ENCODE results near the gene ZNF521. TPM values are rescaled to one million over a fixed set of nuclear protein-coding genes. Genes with fewer than 3 reads are reported as not detected.

ZNF521 gene
- total and polyA plus RNA-seq, 2 donors (not counting 3 experiments of a cell fraction or from before 2014, with no cell fraction given) = 111 to 168 TPM

DNA sequence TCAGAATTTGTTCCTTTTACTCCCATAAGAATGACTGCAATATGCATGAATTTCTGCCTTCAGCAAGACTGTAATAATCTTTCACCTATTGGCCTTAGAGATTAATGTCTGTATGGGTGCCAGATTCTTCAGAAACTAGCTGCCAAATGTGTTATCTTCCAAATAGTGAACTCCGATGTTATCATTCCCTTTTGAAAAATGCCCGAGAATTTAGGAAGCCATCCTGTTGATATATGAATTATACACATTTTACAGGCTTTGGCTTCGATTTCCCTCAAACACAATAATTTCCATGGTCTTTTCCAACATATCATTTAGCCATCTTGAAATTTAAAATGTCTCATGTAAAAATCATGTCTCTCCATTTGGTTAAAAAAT is 101.5 kb downstream of the ZNF521 start:
- Histone ChIP-seq H3K27ac (ENCODE audit: insufficient read depth, low read depth, low read length) (peak overlapping the region; percentile 56), H3K4me2 (ENCODE audit: insufficient read depth, low read length) (peak overlapping the region; percentile 75), H3K4me1 (ENCODE audit: control insufficient read depth, extremely low read depth, insufficient read depth, low read length) (peaks cover 67% of the 10 kb centered on the region), H3K9me3 (replicated peaks; ENCODE audit: control insufficient read depth, insufficient read depth, low read length) (no peaks in the 10 kb centered on the region), H3K9me1 (replicated peaks; ENCODE audit: control insufficient read depth, extremely low read depth, insufficient read depth, low read length) (no peaks in the 10 kb centered on the region), H3K36me3 (ENCODE audit: control insufficient read depth in 2 of 2, extremely low read depth in 1 of 2, insufficient read depth in 2 of 2, low read length in 2 of 2) (no peaks in the 10 kb centered on the region), H3K27me3 (ENCODE audit: control insufficient read depth in 2 of 2, insufficient read depth in 2 of 2, low read length in 2 of 2) (no peaks in the 10 kb centered on the region), H3K79me2 (ENCODE audit: control insufficient read depth, insufficient read depth, low read length) (peaks cover 56% of the 10 kb centered on the region), H4K20me1 (replicated peaks; ENCODE audit: control insufficient read depth, extremely low read depth, insufficient read depth, low read length) (no peaks in the 10 kb centered on the region), H3K4me3 (replicated peaks in 1 of 3; ENCODE audit: insufficient read depth in 1 of 3, low read depth in 1 of 3, low read length in 3 of 3) (no peak overlapping the region), H3K9ac (replicated peaks; ENCODE audit: extremely low read depth, insufficient read depth, low read length) (no peak overlapping the region), H2AFZ (ENCODE audit: low read depth, low read length) (no peak overlapping the region)
- intact Hi-C loops (cut with micrococcal nuclease) = no loop called here
- TF ChIP-seq, protein P1, sequence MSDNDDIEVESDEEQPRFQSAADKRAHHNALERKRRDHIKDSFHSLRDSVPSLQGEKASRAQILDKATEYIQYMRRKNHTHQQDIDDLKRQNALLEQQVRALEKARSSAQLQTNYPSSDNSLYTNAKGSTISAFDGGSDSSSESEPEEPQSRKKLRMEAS (IDR thresholded peaks at IDR 0.05; ENCODE audit: insufficient read depth, insufficient read length) = no peak
- TF ChIP-seq POLR2AphosphoS5 (IDR thresholded peaks at IDR 0.05; ENCODE audit: insufficient read depth, low read depth, low read length) = no peak
- TF ChIP-seq MYC (IDR thresholded peaks at IDR 0.05; ENCODE audit: low read depth, low read length) = no peak
- TF ChIP-seq GATA2 (IDR thresholded peaks at IDR 0.05; ENCODE audit: insufficient read depth, insufficient read length, low read depth, low read length) = peak; percentile 46
- TF ChIP-seq JUN (IDR thresholded peaks at IDR 0.05; ENCODE audit: borderline replicate concordance, insufficient read depth, insufficient read length, low read depth) = no peak
- TF ChIP-seq FOS (IDR thresholded peaks at IDR 0.05; ENCODE audit: borderline replicate concordance, insufficient read depth, low read length) = no peak
- dilution Hi-C loops (cut with MboI; ENCODE audit: extremely low pct_ligation_motif_present, low sequenced_read_pairs) = no loop called here
- BruUV-seq (replicated peaks) = no TSS peak
- ChIA-PET CTCF (interaction anchor here (0.9 kb wide), 1 partner anchor 25 kb away, joined by 3 read pairs; no protein-coding TSS in a partner anchor), POLR2A (no interaction called here)
- FAIRE-seq (no peak), DNase-seq (ENCODE audit: low read depth, low spot score) (no peak)

DNA sequence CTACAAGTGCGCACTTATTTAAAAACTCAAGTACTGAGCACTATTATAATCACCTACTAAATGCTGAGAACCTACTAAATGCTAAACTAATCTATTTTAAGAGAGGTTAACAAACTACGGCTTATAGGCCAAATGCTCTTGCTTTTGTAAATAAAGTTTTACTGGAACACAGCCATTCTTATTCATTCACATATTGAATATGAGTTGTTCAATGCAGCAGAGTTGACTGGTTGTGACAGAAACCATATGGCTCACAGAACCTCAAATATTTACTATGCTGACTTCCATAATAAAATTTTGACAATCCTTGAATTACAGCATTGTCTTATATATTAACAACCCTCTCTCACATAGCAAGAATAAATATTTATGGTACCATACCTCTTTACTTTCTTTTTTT is 103.2 kb downstream of the ZNF521 start:
- Histone ChIP-seq H2AFZ (ENCODE audit: low read depth, low read length) (no peak overlapping the region), H3K4me1 (ENCODE audit: control insufficient read depth, extremely low read depth, insufficient read depth, low read length) (peaks cover 77% of the 10 kb centered on the region), H3K4me3 (replicated peaks in 1 of 3; ENCODE audit: insufficient read depth in 1 of 3, low read depth in 1 of 3, low read length in 3 of 3) (no peak overlapping the region), H4K20me1 (replicated peaks; ENCODE audit: control insufficient read depth, extremely low read depth, insufficient read depth, low read length) (no peaks in the 10 kb centered on the region), H3K27ac (ENCODE audit: insufficient read depth, low read depth, low read length) (peak overlapping the region; percentile 51), H3K9me3 (replicated peaks; ENCODE audit: control insufficient read depth, insufficient read depth, low read length) (no peaks in the 10 kb centered on the region), H3K27me3 (ENCODE audit: control insufficient read depth in 2 of 2, insufficient read depth in 2 of 2, low read length in 2 of 2) (no peaks in the 10 kb centered on the region), H3K79me2 (ENCODE audit: control insufficient read depth, insufficient read depth, low read length) (peaks cover 55% of the 10 kb centered on the region), H3K4me2 (ENCODE audit: insufficient read depth, low read length) (peak overlapping the region; percentile 48), H3K9me1 (replicated peaks; ENCODE audit: control insufficient read depth, extremely low read depth, insufficient read depth, low read length) (no peaks in the 10 kb centered on the region), H3K36me3 (ENCODE audit: control insufficient read depth in 2 of 2, extremely low read depth in 1 of 2, insufficient read depth in 2 of 2, low read length in 2 of 2) (no peaks in the 10 kb centered on the region), H3K9ac (replicated peaks; ENCODE audit: extremely low read depth, insufficient read depth, low read length) (no peak overlapping the region)
- FAIRE-seq (no peak), DNase-seq (ENCODE audit: low read depth, low spot score) (no peak)
- intact Hi-C loops (cut with micrococcal nuclease) = no loop called here
- no TSS peak for BruUV-seq (replicated peaks)
- ChIA-PET CTCF (interaction anchor here (1.4 to 1.9 kb wide), 2 partner anchors 10 to 14 kb away, joined by 4 to 5 read pairs; no protein-coding TSS in a partner anchor), POLR2A (no interaction called here)
- dilution Hi-C loops (cut with MboI; ENCODE audit: extremely low pct_ligation_motif_present, low sequenced_read_pairs) = no loop called here
- TF ChIP-seq POLR2AphosphoS5 (IDR thresholded peaks at IDR 0.05; ENCODE audit: insufficient read depth, low read depth, low read length) (no peak), GATA2 (IDR thresholded peaks at IDR 0.05; ENCODE audit: insufficient read depth, insufficient read length, low read depth, low read length) (no peak), MYC (IDR thresholded peaks at IDR 0.05; ENCODE audit: low read depth, low read length) (no peak), JUN (IDR thresholded peaks at IDR 0.05; ENCODE audit: borderline replicate concordance, insufficient read depth, insufficient read length, low read depth) (no peak), FOS (IDR thresholded peaks at IDR 0.05; ENCODE audit: borderline replicate concordance, insufficient read depth, low read length) (no peak), POLR2A (IDR thresholded peaks at IDR 0.05; ENCODE audit: low read depth, low read length) (no peak), EZH2 (IDR thresholded peaks at IDR 0.05; ENCODE audit: borderline replicate concordance, low read depth, low read length, severe bottlenecking) (no peak)
- TF ChIP-seq, protein P1 (IDR thresholded peaks at IDR 0.05; ENCODE audit: insufficient read depth, insufficient read length) = no peak
- TF ChIP-seq, protein P2, sequence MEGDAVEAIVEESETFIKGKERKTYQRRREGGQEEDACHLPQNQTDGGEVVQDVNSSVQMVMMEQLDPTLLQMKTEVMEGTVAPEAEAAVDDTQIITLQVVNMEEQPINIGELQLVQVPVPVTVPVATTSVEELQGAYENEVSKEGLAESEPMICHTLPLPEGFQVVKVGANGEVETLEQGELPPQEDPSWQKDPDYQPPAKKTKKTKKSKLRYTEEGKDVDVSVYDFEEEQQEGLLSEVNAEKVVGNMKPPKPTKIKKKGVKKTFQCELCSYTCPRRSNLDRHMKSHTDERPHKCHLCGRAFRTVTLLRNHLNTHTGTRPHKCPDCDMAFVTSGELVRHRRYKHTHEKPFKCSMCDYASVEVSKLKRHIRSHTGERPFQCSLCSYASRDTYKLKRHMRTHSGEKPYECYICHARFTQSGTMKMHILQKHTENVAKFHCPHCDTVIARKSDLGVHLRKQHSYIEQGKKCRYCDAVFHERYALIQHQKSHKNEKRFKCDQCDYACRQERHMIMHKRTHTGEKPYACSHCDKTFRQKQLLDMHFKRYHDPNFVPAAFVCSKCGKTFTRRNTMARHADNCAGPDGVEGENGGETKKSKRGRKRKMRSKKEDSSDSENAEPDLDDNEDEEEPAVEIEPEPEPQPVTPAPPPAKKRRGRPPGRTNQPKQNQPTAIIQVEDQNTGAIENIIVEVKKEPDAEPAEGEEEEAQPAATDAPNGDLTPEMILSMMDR (IDR thresholded peaks at IDR 0.05; ENCODE audit: extremely low read depth in 1 of 2, insufficient read depth in 1 of 2, low read depth in 1 of 2, low read length in 2 of 2) = no peak

All from endothelial cell of umbilical vein (primary cell).